Measurements from ENCODE around the gene PCSK5. TPM values are rescaled to one million over a fixed set of nuclear protein-coding genes. Genes with fewer than 3 reads are reported as not detected.
A peak's percentile ranks its signal among the peaks of the same experiment; 100 is the strongest.
"Not testable (repeated sequence)": the region's sequence is repeated elsewhere in the genome, so short reads cannot be mapped to it uniquely, and the experiment has no call there.

PCSK5 gene
- polyA plus RNA-seq, 1 experiment, result 0.74 TPM

GRCh38 chr9:75866273-75866871 lies 24.1 kb upstream of the PCSK5 start:
- ChIA-PET POLR2A (interaction anchor here (0.7 kb wide), 1 partner anchor 8 kb away, joined by 5 read pairs; no protein-coding TSS in a partner anchor), CTCF (interaction anchor here (0.7 to 4.8 kb wide), 13 partner anchors 9 to 665 kb away, joined by 3 to 22 read pairs (median 5); partner anchors contain the start of gene PCSK5)
- Histone ChIP-seq H3K27me3 (ENCODE audit: control insufficient read depth, insufficient read depth, low read length) (no peaks in the 10 kb centered on the region), H3K4me3 (ENCODE audit: low read depth, low read length) (no peak overlapping the region), H3K36me3 (ENCODE audit: control insufficient read depth, insufficient read depth, low read length) (no peaks in the 10 kb centered on the region)
- DNase-seq (ENCODE audit: low read depth), result no peak
- peak; percentile 73 for TF ChIP-seq CTCF (IDR thresholded peaks at IDR 0.05; ENCODE audit: insufficient read depth, low read depth, low read length)

DNA sequence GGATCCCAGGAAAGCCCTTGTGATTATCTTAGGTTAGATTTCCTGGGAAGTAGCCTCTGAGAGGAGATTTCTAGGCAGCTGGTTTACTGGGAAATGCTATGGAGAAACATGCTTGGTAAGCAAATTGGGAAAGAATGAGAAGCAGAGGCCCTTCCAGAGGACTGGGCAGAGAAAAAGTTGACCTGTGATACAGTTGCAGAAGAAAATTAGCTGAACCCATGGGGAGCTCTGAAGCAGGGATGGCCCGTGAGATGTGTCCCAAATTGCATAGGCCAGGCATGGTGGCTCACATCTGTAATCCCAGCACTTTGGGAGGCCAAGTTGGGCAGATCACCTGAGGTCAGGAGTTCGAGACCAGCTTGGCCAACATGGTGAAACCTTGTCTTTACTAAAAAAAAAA lies 21.9 kb upstream of the PCSK5 start:
- POLR2A ChIA-PET; H3K27me3 ChIP-seq (ENCODE audit: control insufficient read depth, insufficient read depth, low read length); H3K36me3 ChIP-seq (ENCODE audit: control insufficient read depth, insufficient read depth, low read length); H3K4me3 ChIP-seq (ENCODE audit: low read depth, low read length); DNase-seq (ENCODE audit: low read depth): not testable (repeated sequence)
- CTCF ChIA-PET, result interaction anchor here (0.6 to 4.8 kb wide), 3 partner anchors 8 to 17 kb away, joined by 3 to 22 read pairs (median 4); no protein-coding TSS in a partner anchor

DNA sequence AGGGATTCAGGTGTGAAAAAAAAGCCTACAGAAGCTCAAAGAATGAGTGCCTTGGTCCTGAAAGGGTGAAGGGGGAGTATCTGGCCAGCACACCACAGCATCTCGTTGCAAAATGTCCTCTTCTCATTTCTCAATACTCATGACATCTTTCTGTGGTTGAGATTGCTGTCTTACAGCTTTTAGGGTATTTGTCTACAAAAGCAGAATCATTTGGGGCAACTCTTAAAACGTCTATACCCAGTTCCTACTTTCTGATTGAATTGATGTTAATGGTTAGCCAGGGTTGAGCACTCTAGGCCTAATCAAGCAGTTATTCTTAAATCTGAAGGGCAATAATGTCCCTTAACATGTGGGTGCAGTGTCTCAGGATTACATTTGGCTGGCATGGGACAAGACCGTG lies 21.2 kb upstream of the PCSK5 start:
- DNase-seq (ENCODE audit: low read depth), result no peak
- POLR2A ChIA-PET, result no interaction called here
- no peaks in the 10 kb centered on the region for H3K27me3 ChIP-seq (ENCODE audit: control insufficient read depth, insufficient read depth, low read length)

GRCh38 chr9:75870450-75870849 lies 20.0 kb upstream of the PCSK5 start:
- ChIA-PET POLR2A (interaction anchor here (0.6 kb wide), 1 partner anchor 14 kb away, joined by 3 read pairs; no protein-coding TSS in a partner anchor), CTCF (interaction anchor here (1.1 kb wide), 1 partner anchor 434 kb away, joined by 3 read pairs; no protein-coding TSS in a partner anchor)
- no peak for TF ChIP-seq CTCF (IDR thresholded peaks at IDR 0.05; ENCODE audit: insufficient read depth, low read depth, low read length)
- no peak for DNase-seq (ENCODE audit: low read depth)
- H3K36me3 ChIP-seq (ENCODE audit: control insufficient read depth, insufficient read depth, low read length), result no peaks in the 10 kb centered on the region
- no peaks in the 10 kb centered on the region for H3K27me3 ChIP-seq (ENCODE audit: control insufficient read depth, insufficient read depth, low read length)
- H3K4me3 ChIP-seq (ENCODE audit: low read depth, low read length), result no peak overlapping the region

More for the DNA sequence above, 21.2 kb upstream of the PCSK5 start:
- H3K4me3 ChIP-seq (ENCODE audit: low read depth, low read length), result no peak overlapping the region
- CTCF ChIA-PET, result interaction anchor here (0.6 kb wide), 3 partner anchors 10 to 25 kb away, joined by 3 to 5 read pairs (median 4); no protein-coding TSS in a partner anchor
- no peak for TF ChIP-seq CTCF (IDR thresholded peaks at IDR 0.05; ENCODE audit: insufficient read depth, low read depth, low read length)
- H3K36me3 ChIP-seq (ENCODE audit: control insufficient read depth, insufficient read depth, low read length), result no peaks in the 10 kb centered on the region

DNA sequence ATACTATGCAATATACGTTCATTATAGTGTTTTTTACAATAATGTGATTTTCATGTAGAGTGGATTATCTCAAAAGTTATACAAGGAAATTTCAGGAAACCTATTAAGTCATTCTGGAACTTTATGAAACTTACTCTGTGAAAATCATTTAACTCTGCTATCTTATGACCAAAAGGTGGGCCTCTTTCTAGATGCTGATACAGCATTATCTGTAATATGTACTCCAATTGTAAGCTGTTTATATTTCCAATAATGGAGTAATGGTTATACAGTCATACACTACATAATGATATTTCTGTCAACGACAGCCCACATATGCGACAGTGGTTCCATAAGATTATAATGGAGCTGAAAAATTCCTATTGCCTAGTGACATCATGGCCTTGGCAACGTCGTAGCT lies 18.8 kb upstream of the PCSK5 start:
- no peak for TF ChIP-seq CTCF (IDR thresholded peaks at IDR 0.05; ENCODE audit: insufficient read depth, low read depth, low read length)
- ChIA-PET POLR2A (no interaction called here), CTCF (no interaction called here)
- Histone ChIP-seq H3K4me3 (ENCODE audit: low read depth, low read length) (no peak overlapping the region), H3K27me3 (ENCODE audit: control insufficient read depth, insufficient read depth, low read length) (no peaks in the 10 kb centered on the region), H3K36me3 (ENCODE audit: control insufficient read depth, insufficient read depth, low read length) (no peaks in the 10 kb centered on the region)
- DNase-seq (ENCODE audit: low read depth), result no peak

DNA sequence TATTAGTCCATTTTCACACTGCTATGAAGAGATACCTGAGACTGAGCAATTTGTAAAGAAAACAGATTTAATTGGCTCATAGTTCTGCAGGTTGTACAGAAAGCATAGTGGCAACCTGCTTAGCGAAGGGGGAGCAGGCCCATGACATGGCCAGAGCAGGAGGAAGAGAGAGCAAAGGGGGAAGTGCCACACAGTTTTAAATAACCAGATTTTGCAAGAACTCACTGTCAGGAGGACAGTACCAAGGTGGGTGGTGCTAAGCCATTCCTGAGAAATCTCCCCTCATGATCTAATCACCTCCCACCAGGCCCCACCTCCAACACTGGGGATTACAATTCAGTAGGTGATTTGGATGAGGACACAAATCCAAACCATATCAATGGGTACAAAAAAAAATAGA lies 16.8 kb upstream of the PCSK5 start:
- ChIA-PET CTCF (no interaction called here), POLR2A (no interaction called here)
- TF ChIP-seq CTCF (IDR thresholded peaks at IDR 0.05; ENCODE audit: insufficient read depth, low read depth, low read length), result no peak
- DNase-seq (ENCODE audit: low read depth), result no peak
- H3K36me3 ChIP-seq (ENCODE audit: control insufficient read depth, insufficient read depth, low read length), result no peaks in the 10 kb centered on the region
- H3K27me3 ChIP-seq (ENCODE audit: control insufficient read depth, insufficient read depth, low read length), result no peaks in the 10 kb centered on the region
- no peak overlapping the region for H3K4me3 ChIP-seq (ENCODE audit: low read depth, low read length)
